ENCODE data around the gene RRAS2.

GRCh38 chr11:14357881-14358728, 878 bp downstream of the RRAS2 start:
- TF ChIP-seq CHD2 (IDR thresholded peaks at IDR 0.05; ENCODE audit: low read length, partially characterized antibody) (no peak), CTCF (IDR thresholded peaks at IDR 0.05) (no peak), FOXJ3 (CRISPR knock-in tag; IDR thresholded peaks at IDR 0.05) (no peak), MAX (IDR thresholded peaks at IDR 0.05; ENCODE audit: low read depth) (0 out of 2 replicates have a peak, but pooled peaks have one; percentile 22)

Measured in SK-N-SH (cell line).